H9 (cell line): ENCODE results near the gene SCAP. TPM values are rescaled to one million over a fixed set of nuclear protein-coding genes. Genes with fewer than 3 reads are reported as not detected.

ENCODE experiments used
- DNase-seq: peaks from one replicate; pipeline ENCODE4 v3.0.0-alpha.2; 2017
- H2AFZ ChIP-seq: one replicate; pipeline ENCODE4 v1.6.1; 2013; ENCODE audit warnings: mild to moderate bottlenecking, low read length, control low read depth, moderate library complexity
- H2AK5ac ChIP-seq: 2 replicates; pipeline ENCODE4 v1.6.1; 2013; ENCODE audit warnings: low read length, control low read depth, mixed read lengths; ENCODE audit not compliant: insufficient read length
- H2BK120ac ChIP-seq: one replicate; pipeline ENCODE4 v1.6.1; 2013; ENCODE audit warnings: low read depth, mild to moderate bottlenecking, low read length, control low read depth, inconsistent platforms; ENCODE audit not compliant: poor library complexity, severe bottlenecking
- H2BK12ac ChIP-seq: 2 replicates; pipeline ENCODE4 v1.6.1; 2013; ENCODE audit warnings: low read length, control low read depth, mixed read lengths, low read depth; ENCODE audit not compliant: insufficient read length
- H2BK15ac ChIP-seq: 2 replicates; pipeline ENCODE4 v1.6.1; 2013; ENCODE audit warnings: low read depth, low read length, control low read depth
- H2BK20ac ChIP-seq: one replicate; pipeline ENCODE4 v1.6.1; 2013; ENCODE audit warnings: low read depth, mild to moderate bottlenecking, low read length, control low read depth, inconsistent platforms; ENCODE audit not compliant: poor library complexity, severe bottlenecking
- H2BK5ac ChIP-seq: 2 replicates; pipeline ENCODE4 v1.6.1; 2013; ENCODE audit warnings: low read length, control low read depth, mixed read lengths; ENCODE audit not compliant: insufficient read length
- H3K14ac ChIP-seq: 2 replicates; pipeline ENCODE4 v1.6.1; 2013; ENCODE audit warnings: low read length, control low read depth; ENCODE audit not compliant: insufficient read depth
- H3K18ac ChIP-seq: 2 replicates; pipeline ENCODE4 v1.6.1; 2013; ENCODE audit warnings: low read depth, mild to moderate bottlenecking, mixed read lengths, low read length, control low read depth; ENCODE audit not compliant: insufficient read length
- H3K23ac ChIP-seq: 2 replicates; pipeline ENCODE4 v1.6.1; 2013; ENCODE audit warnings: low read length, control low read depth, mixed read lengths, low read depth; ENCODE audit not compliant: insufficient read length
- H3K23me2 ChIP-seq: 2 replicates; pipeline ENCODE4 v1.6.1; 2013; ENCODE audit warnings: low read depth, mild to moderate bottlenecking, mixed read lengths, low read length, control low read depth; ENCODE audit not compliant: insufficient read length, poor library complexity, severe bottlenecking
- H3K27ac ChIP-seq: 2 replicates; pipeline ENCODE4 v1.5.1; 2013; ENCODE audit warnings: low read length, control low read depth, mixed read lengths, low read depth; ENCODE audit not compliant: insufficient read length
- H3K27me3 ChIP-seq: 2 replicates; pipeline ENCODE4 v1.6.1; 2013; ENCODE audit warnings: low read length, control low read depth, inconsistent platforms; ENCODE audit not compliant: insufficient read depth
- H3K4ac ChIP-seq: 2 replicates; pipeline ENCODE4 v1.6.1; 2013; ENCODE audit warnings: low read depth, mild to moderate bottlenecking, control low read depth, inconsistent platforms, low read length, moderate library complexity
- H3K4me1 ChIP-seq: 2 replicates; pipeline ENCODE4 v1.6.1; 2013; ENCODE audit warnings: low read length, control low read depth, inconsistent platforms; ENCODE audit not compliant: insufficient read depth
- H3K4me2 ChIP-seq: 2 replicates; pipeline ENCODE4 v1.6.1; 2013; ENCODE audit warnings: low read length, control low read depth, mixed read lengths; ENCODE audit not compliant: insufficient read length, insufficient read depth
- H3K56ac ChIP-seq: 2 replicates; pipeline ENCODE4 v1.6.1; 2013; ENCODE audit warnings: low read depth, mild to moderate bottlenecking, mixed read lengths, low read length, control low read depth; ENCODE audit not compliant: insufficient read length
- H3K79me1 ChIP-seq: 2 replicates; pipeline ENCODE4 v1.6.1; 2013; ENCODE audit warnings: low read depth, mild to moderate bottlenecking, moderate library complexity, low read length, control low read depth, inconsistent platforms; ENCODE audit not compliant: insufficient read depth, poor library complexity, severe bottlenecking
- H3K79me2 ChIP-seq: 2 replicates; pipeline ENCODE4 v1.6.1; 2013; ENCODE audit warnings: low read length, control low read depth, inconsistent platforms; ENCODE audit not compliant: insufficient read depth
- H3K9ac ChIP-seq: 2 replicates; pipeline ENCODE4 v1.6.1; 2013; ENCODE audit warnings: low read length, control low read depth, mixed read lengths; ENCODE audit not compliant: insufficient read length; ENCODE audit errors: extremely low read depth
- H3K9me3 ChIP-seq: one replicate; pipeline ENCODE4 v1.6.1; 2013; ENCODE audit warnings: low read depth, low read length, inconsistent platforms; ENCODE audit not compliant: control insufficient read depth
- H3T11ph ChIP-seq: one replicate; pipeline ENCODE4 v1.6.1; 2013; ENCODE audit warnings: mild to moderate bottlenecking, low read length, control low read depth, inconsistent platforms
- H4K20me1 ChIP-seq: one replicate; pipeline ENCODE4 v1.6.1; 2013; ENCODE audit not compliant: control insufficient read depth, insufficient read length, insufficient read depth
- H4K5ac ChIP-seq: 2 replicates; pipeline ENCODE4 v1.6.1; 2013; ENCODE audit warnings: low read depth, mild to moderate bottlenecking, mixed read lengths, low read length, control low read depth; ENCODE audit not compliant: insufficient read length
- H4K8ac ChIP-seq: replicated peaks from 2 replicates; pipeline ENCODE4 v1.6.1; 2013; ENCODE audit warnings: low read length, control low read depth, mixed read lengths, low read depth; ENCODE audit not compliant: insufficient read length
- H4K91ac ChIP-seq: 2 replicates; pipeline ENCODE4 v1.6.1; 2013; ENCODE audit warnings: low read depth, mild to moderate bottlenecking, moderate library complexity, mixed read lengths, low read length, control low read depth; ENCODE audit not compliant: insufficient read length
- H3K27ac Mint-ChIP-seq, 3 experiments: 2 replicates in 2 of 3; 3 replicates in 1 of 3; pipeline ENCODE4 v1.8.0; 2020 to 2021; ENCODE audit warnings: mixed read lengths in 3 of 3, mild to moderate bottlenecking in 1 of 3, moderate library complexity in 1 of 3
- H3K27me3 Mint-ChIP-seq: 2 replicates; pipeline ENCODE4 v1.8.0; 2021; ENCODE audit warnings: low read depth, mild to moderate bottlenecking, moderate library complexity, mixed read lengths
- H3K36me3 Mint-ChIP-seq, 3 experiments: 2 replicates in 2 of 3; 3 replicates in 1 of 3; pipeline ENCODE4 v1.8.0; 2020 to 2021; ENCODE audit warnings: low read depth in 3 of 3, mixed read lengths in 3 of 3; ENCODE audit not compliant: insufficient read depth in 1 of 3
- H3K4me1 Mint-ChIP-seq, 2 experiments: 2 replicates each; pipeline ENCODE4 v1.8.0; 2020; ENCODE audit warnings: mixed read lengths in 2 of 2
- H3K4me3 Mint-ChIP-seq, 2 experiments: 2 replicates in 1 of 2; 3 replicates in 1 of 2; pipeline ENCODE4 v1.8.0; 2020 to 2021; ENCODE audit warnings: mild to moderate bottlenecking in 2 of 2, mixed read lengths in 2 of 2, moderate library complexity in 1 of 2
- H3K9me3 Mint-ChIP-seq, 2 experiments: 2 replicates in 1 of 2; 3 replicates in 1 of 2; pipeline ENCODE4 v1.8.0; 2020; ENCODE audit warnings: mild to moderate bottlenecking in 2 of 2, mixed read lengths in 2 of 2, moderate library complexity in 1 of 2
- CTCF ChIP-seq: fragments of 200-600 bp; sonication (generic); conservative IDR thresholded peaks from 3 replicates; pipeline ENCODE4 v1.8.0; 2021; ENCODE audit warnings: antibody characterized with exemption, mild to moderate bottlenecking
- WGBS: extraction: QIAGEN DNeasy Blood & Tissue Kit; methylation state at CpG from one replicate; pipeline ENCODE4 v1.1.7; 2013; ENCODE audit warnings: missing lambda C conversion rate, low lambda C conversion rate, mixed read lengths; ENCODE audit not compliant: insufficient read length; ENCODE audit errors: extremely low coverage; 5-methylcytosine and 5-hydroxymethylcytosine counted together
- total RNA-seq: library from RNA; stranded (reverse); gene quantifications from 2 replicates; pipeline ENCODE4 v1.2.1, GENCODE V29; 2021

The SCAP gene
- total RNA-seq, 1 experiment from 2014 or later, result 104 TPM

- no peak overlapping the region for H3K18ac ChIP-seq
- no peaks in the 10 kb centered on the region for H3K27me3 ChIP-seq
- H3T11ph ChIP-seq, result no peak overlapping the region
- H2BK20ac ChIP-seq, result no peak overlapping the region
- H4K20me1 ChIP-seq, result no peaks in the 10 kb centered on the region
- Mint-ChIP-seq H3K4me3 (no peak overlapping the region), H3K4me1 (peaks cover 9% of the 10 kb centered on the region in 2 experiments), H3K9me3 (no peaks in the 10 kb centered on the region), H3K36me3 (peaks cover 6 to 31% (median 16%) of the 10 kb centered on the region in 3 experiments; a peak in 6 of 7 replicates), H3K27me3 (no peaks in the 10 kb centered on the region), H3K27ac (peak overlapping the region; percentile 28 to 59 (median 48); a peak in 3 of 7 replicates)
- H2AK5ac ChIP-seq, result no peak overlapping the region
- peaks cover 3% of the 10 kb centered on the region; the same call in 1 of the 2 replicates for H3K4me1 ChIP-seq
- no peaks in the 10 kb centered on the region for H3K23me2 ChIP-seq
- H2BK15ac ChIP-seq, result no peak overlapping the region
- H3K9ac ChIP-seq, result no peak overlapping the region
- WGBS, result no CpG with 5 or more reads among the region's 1 CpG
- H4K5ac ChIP-seq, result no peak overlapping the region
- no peak overlapping the region for H4K91ac ChIP-seq
- H3K79me1 ChIP-seq, result no peaks in the 10 kb centered on the region
- no peaks in the 10 kb centered on the region for H3K9me3 ChIP-seq
- no peak overlapping the region for H3K27ac ChIP-seq
- no peak overlapping the region for H3K4ac ChIP-seq
- no peak overlapping the region for H3K23ac ChIP-seq
- H3K14ac ChIP-seq, result no peak overlapping the region
- no peaks in the 10 kb centered on the region; the same call in 1 of the 2 replicates for H3K79me2 ChIP-seq
- no peak overlapping the region for H2BK120ac ChIP-seq
- no peak overlapping the region for H3K56ac ChIP-seq
- no peak overlapping the region for H2BK5ac ChIP-seq
- TF ChIP-seq CTCF, result no peak
- no peak overlapping the region for H3K4me2 ChIP-seq
- DNase-seq, result no peak
- no peak overlapping the region for H2BK12ac ChIP-seq
- H2AFZ ChIP-seq, result no peak overlapping the region
- no peak overlapping the region for H4K8ac ChIP-seq
Measured at GRCh38 chr3:47399016-47399415, 76.7 kb downstream of the SCAP start.
